NCI-H748 treated with DMSO at 0.1 percent for 48 hours (cell line): Measurements from ENCODE around the gene AMOTL2.

Experiments
- DNase-seq: peaks from one replicate; lab custom pipeline; 2025; lab: John Stamatoyannopoulos, UW

The AMOTL2 gene

GRCh38 chr3:134374105-134374790 lies at the start of gene AMOTL2:
Gene AMOTL2, minus strand, starts transcription at chr3:134374447. Its CDS starts 3,014 bp downstream, at chr3:134371433.
- DNase-seq, result peak; percentile 40

GRCh38 chr3:134423153-134423552 lies 48.9 kb upstream of the AMOTL2 start:
- DNase-seq, result peak; percentile 7

DNA sequence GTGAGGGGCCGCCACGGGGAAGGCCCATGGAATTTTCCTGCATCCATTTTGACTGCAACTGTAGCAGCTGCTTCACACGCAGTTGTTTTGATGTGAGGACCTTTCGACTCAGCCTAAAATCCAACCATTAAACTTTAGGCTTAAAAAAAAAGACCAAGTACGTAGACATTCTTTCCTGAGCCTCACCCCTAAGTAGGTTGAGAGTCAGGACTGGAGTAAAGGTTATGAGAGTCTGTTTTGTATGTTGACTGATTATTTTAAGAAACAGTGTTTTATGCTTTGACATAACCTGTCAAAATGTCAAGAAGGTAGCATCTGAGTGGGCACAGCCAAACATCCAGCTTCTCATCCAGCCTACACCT lies 45.7 kb upstream of the AMOTL2 start:
- DNase-seq, result no peak

- DNase-seq, result peak; percentile 25
These were observed 45.1 kb upstream of the AMOTL2 start for GRCh38 chr3:134419214-134419959.

- no peak for DNase-seq
These were observed 34.8 kb upstream of the AMOTL2 start for GRCh38 chr3:134409041-134409440.

DNA sequence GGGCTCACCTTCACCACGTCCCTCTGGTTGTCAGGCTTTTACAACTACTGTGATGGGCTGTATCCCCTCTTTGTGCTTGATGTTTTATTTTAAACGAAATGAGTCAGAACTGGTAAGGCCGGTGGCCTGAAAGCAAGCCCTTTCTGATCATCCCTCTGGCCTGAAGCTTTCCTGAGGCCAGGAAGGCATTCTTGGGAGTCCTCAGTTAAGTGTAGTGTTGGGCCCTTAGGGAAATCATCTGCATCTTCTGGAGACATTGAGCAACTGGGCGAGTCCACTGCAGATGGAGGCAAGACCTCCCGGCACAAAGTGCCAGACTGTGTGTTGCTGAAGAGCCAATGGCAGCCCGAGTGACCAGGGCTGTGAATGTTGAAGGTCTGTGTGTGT lies 33.0 kb upstream of the AMOTL2 start:
- DNase-seq, result no peak

GRCh38 chr3:134406331-134407238 lies 32.3 kb upstream of the AMOTL2 start:
- peak; percentile 60 for DNase-seq

DNA sequence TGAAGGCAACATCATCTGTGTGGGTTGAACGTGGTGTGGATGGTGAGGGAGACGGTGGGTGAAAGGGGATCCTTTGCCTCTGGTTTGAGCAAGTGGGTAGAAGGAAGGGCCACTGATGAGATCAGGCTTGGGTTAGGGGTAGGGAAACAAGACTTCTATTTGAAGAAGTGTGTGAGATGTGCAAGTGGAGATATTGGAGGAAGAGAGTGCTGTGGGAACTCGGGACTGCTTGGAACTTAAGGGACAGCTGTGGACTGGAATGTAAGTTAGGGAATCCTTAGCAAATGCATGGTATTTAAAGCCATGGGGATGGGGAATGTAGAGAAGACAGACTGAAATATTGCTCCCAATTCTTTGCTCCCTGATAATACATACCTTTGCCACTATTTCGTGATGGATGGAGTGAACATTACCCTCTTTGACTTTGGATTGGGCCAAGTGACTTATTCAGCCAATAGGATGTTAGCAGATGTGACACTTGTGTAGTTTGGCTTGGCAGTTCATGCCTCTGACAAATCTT lies 30.2 kb upstream of the AMOTL2 start:
- DNase-seq, result no peak

DNA sequence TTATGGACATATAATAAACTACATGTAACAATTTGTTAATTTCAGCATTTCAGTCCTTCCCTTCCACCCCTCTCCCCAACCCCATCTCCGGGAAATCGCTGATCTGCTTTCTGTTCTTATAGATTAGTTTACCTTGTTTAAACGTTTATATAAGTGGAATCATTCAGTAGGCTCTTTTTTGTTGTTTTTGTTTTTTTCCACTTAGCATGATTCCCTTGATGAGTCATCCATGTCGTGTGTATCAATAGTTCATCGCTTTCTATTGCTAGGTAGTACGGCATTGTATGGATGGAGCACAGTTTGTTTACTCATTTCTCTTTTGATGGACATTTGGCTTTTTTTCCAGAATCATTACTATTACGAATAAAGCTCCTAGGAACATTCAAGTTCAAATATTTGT lies 23.5 kb upstream of the AMOTL2 start:
- DNase-seq, result no peak

GRCh38 chr3:134395103-134395502 lies 20.9 kb upstream of the AMOTL2 start:
- no peak for DNase-seq

- no peak for DNase-seq
These were observed 20.1 kb upstream of the AMOTL2 start for GRCh38 chr3:134394380-134394779.

DNA sequence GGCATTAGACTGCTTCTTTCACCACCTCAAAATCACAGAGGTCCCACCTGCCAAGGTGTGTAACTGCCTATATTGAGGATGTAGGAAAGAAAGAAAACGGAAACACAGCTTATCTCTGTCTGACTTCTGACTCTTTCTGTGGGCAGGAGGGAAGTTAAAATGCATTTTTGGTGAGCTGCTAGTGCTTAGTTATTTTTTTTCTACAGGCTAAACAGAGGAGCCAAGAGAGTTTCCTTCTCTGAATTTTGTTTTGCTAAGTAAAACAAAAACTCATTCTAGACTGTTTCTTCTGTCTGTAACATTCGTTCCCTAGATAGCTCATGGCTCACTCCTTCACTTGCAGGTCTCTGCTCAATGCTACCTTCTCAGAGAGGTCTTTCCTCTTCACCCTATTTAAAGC lies 18.8 kb upstream of the AMOTL2 start:
- DNase-seq, result no peak

DNA sequence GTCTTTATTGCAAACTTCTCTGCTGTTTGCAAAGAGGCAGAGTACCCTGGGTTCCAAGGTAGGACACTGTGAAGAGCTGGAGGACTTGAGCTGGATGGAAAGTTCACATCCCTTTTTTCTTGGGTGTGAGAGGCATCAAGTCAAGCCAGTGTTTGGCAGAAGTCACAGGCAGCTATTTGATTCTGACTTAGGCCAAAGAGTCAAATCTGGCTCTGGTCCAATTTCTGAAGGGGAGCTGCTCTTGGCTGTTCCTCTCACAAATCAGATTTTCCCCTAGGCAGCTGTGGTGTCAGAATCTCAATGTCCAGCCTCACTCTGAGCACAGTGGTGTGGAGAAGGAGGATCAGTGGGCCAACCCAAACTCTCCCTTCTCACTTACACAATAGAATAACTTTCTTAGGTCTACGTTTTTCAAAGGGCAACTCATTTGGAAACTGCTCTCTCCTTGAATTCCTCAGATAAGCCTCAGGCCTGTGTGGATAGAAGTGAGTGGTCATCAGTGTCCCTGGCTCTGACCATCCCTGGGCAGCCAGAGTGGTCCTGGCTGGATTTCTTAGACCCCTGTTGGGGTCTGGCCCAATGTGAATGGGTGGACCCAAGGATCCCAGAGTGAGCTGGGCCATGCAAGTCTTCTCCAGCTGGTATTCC lies 18.2 kb upstream of the AMOTL2 start:
- no peak for DNase-seq

DNA sequence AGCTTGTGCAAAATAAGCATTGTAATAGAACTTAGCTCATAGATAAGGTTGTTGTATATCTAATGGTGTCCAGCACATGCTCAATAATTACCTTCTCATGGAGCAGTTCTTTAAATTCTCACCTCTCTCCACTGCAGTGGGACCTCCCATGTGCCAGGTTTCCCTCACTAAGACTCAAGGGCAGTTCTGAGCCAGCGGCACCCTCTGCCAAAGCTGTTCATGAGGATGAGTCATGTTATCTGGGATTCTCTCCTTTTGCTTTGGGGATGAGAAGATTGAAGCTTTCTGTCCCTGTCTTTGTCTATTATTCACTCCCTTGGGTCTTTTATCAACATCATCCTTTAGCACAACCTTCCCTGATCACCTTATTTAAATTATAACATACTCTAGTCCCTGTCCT lies 15.6 kb upstream of the AMOTL2 start:
- DNase-seq, result no peak

DNA sequence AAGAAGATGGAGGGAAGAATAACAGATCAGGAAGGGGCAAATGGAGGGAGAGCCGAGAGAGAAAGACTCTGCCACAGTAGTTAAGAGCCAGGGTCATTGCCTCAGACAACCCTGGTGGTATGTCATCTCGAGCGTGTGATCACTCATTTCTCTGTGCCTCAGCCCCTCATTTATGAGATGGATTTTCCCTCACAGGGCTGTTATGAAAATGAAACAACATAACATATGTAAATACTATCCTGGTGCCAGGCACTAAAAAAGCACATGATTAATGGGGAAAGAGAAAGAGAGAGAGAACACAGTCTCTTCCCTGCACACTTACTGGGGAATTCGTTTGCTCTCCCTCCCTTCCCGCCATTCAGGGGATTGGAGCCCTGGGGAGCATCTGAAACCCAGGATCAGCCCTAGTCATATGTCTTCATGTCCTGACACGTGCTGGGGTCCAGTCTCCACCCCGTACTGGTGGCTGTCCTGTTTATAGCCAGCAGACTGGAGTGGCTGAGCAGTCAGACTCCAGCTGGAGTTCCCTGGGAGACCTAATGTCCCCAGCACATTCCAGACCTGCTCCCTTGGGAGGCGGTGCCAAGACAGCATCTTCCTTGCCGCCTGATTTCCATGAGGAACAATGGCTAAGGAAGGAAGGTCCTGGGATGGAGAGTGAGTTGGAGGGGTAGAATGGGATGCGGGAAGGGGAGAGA lies 14.7 kb upstream of the AMOTL2 start:
- DNase-seq, result no peak

DNA sequence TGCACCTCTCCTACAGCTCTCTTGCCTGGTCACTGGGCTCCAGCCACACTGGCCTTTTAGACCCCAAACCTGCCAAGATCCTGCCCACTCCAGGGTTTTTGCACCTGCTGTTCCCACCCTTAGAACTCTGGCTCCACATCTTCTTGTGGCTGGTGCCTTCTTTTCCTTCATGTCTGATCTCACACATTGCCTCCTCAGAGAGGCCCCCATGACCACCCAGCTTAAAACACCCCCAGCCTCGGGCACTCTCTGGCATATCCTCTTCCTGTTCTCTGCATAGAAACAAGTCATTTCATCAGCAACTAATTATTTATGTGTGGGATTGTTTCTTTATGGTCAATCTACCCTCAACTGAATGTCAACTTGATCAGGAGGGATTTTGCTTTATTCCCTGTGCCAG lies 14.0 kb upstream of the AMOTL2 start:
- DNase-seq, result no peak

DNA sequence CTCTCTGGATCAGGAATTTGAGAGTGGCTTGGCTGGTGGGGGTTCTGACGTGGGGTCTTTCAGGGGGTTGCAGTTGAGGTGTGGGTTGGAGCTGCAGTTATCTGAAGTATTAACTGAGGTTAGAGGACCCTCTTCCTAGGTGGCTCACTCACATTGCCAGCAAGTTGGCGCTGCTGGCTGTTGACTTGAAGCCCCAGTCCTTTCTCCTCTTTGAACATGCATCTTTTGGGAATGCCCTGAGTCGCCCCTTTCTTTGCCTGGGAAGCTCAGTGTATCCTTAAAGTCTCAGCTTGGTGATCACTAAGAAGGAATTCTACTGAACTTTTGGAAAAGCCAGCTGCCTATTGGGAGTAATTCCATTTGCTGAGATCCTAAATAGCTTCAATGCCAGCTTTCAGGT lies 13.0 kb upstream of the AMOTL2 start:
- DNase-seq, result no peak

DNA sequence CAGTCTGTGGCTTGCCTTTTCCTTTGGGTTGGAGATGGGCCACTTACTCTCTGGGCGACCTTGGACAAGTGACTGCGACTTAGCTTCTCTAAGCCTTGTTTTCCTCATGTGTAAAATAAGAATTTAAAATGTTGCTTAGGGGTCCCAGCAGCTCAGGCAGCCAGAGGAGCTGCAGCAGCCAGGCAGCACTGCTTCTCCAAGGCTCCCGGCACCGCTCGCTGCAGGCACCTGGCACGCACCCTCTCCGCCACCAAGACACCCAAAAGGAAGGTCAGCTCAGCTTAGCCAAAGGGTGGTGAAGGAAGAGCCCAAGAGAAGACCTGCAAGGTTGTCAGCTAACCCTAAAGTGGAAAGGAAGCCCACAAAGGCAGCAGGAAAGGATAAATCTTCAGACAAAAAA lies 10.7 kb upstream of the AMOTL2 start:
- no peak for DNase-seq

GRCh38 chr3:134381831-134382442 lies 7.7 kb upstream of the AMOTL2 start:
- no peak for DNase-seq

GRCh38 chr3:134381076-134381475 lies 6.8 kb upstream of the AMOTL2 start:
- no peak for DNase-seq

GRCh38 chr3:134380249-134380648 lies 6.0 kb upstream of the AMOTL2 start:
- DNase-seq, result no peak
